CD4-positive, CD25-positive, alpha-beta regulatory T cell (primary cell): ENCODE results near the gene HMGB4. TPM values are rescaled to one million over a fixed set of nuclear protein-coding genes. Genes with fewer than 3 reads are reported as not detected.

Experiments
- ATAC-seq, 2 donors: fragments of 150-1000 bp; cut with Tn5 transposase; one replicate each; pipeline ENCODE4 v1.10.0; 2021; ENCODE audit warnings: low read depth in 2 of 2, moderate number of reproducible peaks in 2 of 2, moderate library complexity in 1 of 2
- DNase-seq, 3 donors: peaks; one replicate each; pipeline versions ENCODE4 v3.0.0 to v3.0.0-alpha.2; 2012 to 2022; ENCODE audit warnings: mixed read lengths in 1 of 3
- H3K27ac ChIP-seq: one replicate; pipeline ENCODE4 v1.7.0; 2013; ENCODE audit warnings: mild to moderate bottlenecking, low read length; ENCODE audit not compliant: insufficient read depth, poor library complexity, severe bottlenecking
- H3K27me3 ChIP-seq: one replicate; pipeline ENCODE4 v1.7.0; 2013; ENCODE audit warnings: low read length; ENCODE audit not compliant: control insufficient read depth, insufficient read depth
- H3K36me3 ChIP-seq: one replicate; pipeline ENCODE4 v1.7.0; 2013; ENCODE audit warnings: mild to moderate bottlenecking, low read length, moderate library complexity; ENCODE audit not compliant: control insufficient read depth, insufficient read depth
- H3K4me1 ChIP-seq: 2 replicates; pipeline ENCODE4 v1.7.0; 2013; ENCODE audit warnings: mild to moderate bottlenecking, low read length; ENCODE audit not compliant: insufficient read depth, control insufficient read depth, poor library complexity, severe bottlenecking
- H3K4me3 ChIP-seq: one replicate; pipeline ENCODE4 v1.7.0; 2013; ENCODE audit warnings: low read depth, mild to moderate bottlenecking, low read length, moderate library complexity
- H3K9me3 ChIP-seq, 2 experiments: 1 replicate in 1 of 2; 2 replicates in 1 of 2; pipeline ENCODE4 v1.7.0; 2013; ENCODE audit warnings: low read length in 2 of 2, mild to moderate bottlenecking in 1 of 2, moderate library complexity in 1 of 2; ENCODE audit not compliant: control insufficient read depth in 2 of 2
- H3K27ac Mint-ChIP-seq, 3 donors: one replicate each; pipeline ENCODE4 v1.8.0; 2020 to 2022; ENCODE audit warnings: mild to moderate bottlenecking in 3 of 3, mixed read lengths in 3 of 3, moderate library complexity in 2 of 3
- H3K27me3 Mint-ChIP-seq: one replicate; pipeline ENCODE4 v1.8.0; 2022; ENCODE audit warnings: mild to moderate bottlenecking, mixed read lengths
- H3K36me3 Mint-ChIP-seq: one replicate; pipeline ENCODE4 v1.8.0; 2020; ENCODE audit warnings: mixed read lengths
- H3K4me1 Mint-ChIP-seq, 4 donors: one replicate each; pipeline ENCODE4 v1.8.0; 2020 to 2022; ENCODE audit warnings: mixed read lengths in 4 of 4, mild to moderate bottlenecking in 1 of 4
- H3K4me3 Mint-ChIP-seq, 4 donors: one replicate each; pipeline ENCODE4 v1.8.0; 2020 to 2022; ENCODE audit warnings: mild to moderate bottlenecking in 4 of 4, mixed read lengths in 4 of 4, moderate library complexity in 3 of 4
- H3K9me3 Mint-ChIP-seq, 7 donors: one replicate each; pipeline ENCODE4 v1.8.0; 2020 to 2022; ENCODE audit warnings: mixed read lengths in 7 of 7, mild to moderate bottlenecking in 3 of 7, moderate library complexity in 2 of 7
- polyA plus RNA-seq, 4 donors: library from polyadenylated mRNA; unstranded; fragments of 300-500 nt; fragmentation: Illumina TruSeq; gene quantifications; one replicate each; pipeline ENCODE4 v1.2.3, GENCODE V29; 2021
- total RNA-seq: library from RNA; stranded (reverse); gene quantifications from one replicate; pipeline ENCODE4 v1.2.3, GENCODE V29; 2022

The HMGB4 gene, protein sequence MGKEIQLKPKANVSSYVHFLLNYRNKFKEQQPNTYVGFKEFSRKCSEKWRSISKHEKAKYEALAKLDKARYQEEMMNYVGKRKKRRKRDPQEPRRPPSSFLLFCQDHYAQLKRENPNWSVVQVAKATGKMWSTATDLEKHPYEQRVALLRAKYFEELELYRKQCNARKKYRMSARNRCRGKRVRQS
- total RNA-seq, result not detected
- not detected for polyA plus RNA-seq

DNA sequence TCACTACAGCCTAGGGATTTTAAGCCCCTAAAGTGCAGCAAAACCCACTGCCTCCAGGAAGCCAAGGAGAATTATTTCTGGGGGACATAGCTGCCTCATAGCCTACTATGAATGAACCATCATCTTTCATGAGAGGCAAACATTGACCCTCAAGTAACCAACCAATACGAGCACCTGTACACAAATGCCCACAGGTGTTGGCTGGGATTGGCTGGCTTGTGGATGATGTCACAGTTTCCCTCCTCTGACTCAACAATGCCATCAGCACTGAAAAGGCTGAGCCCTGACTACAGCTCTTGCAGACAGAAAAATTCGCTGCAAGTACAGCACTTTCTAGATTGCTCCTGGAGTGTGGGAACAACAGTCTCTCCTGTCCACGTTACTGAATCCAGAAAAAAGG is at the start of gene HMGB4:
HMGB4 (plus strand) TSS at position 301 of the 400 bp plus-strand sequence. CDS start 113 bp downstream, outside the sequence.
- Mint-ChIP-seq H3K4me3 (no peak within 1 kb of the TSS), H3K9me3 (peaks cover 0 to 6% (median 0%) of the 10 kb centered on the region in 7 donors), H3K36me3 (no peaks in the 10 kb centered on the region), H3K27me3 (peaks cover 4% of the 10 kb centered on the region), H3K27ac (no peak within 1 kb of the TSS), H3K4me1 (no peaks in the 10 kb centered on the region)
- ATAC-seq (no peak), DNase-seq (no peak)
- no peaks in the 10 kb centered on the region for H3K4me1 ChIP-seq
- no peak within 1 kb of the TSS for H3K27ac ChIP-seq
- no peaks in the 10 kb centered on the region for H3K9me3 ChIP-seq
- no peaks in the 10 kb centered on the region for H3K27me3 ChIP-seq
- no peaks in the 10 kb centered on the region for H3K36me3 ChIP-seq
- no peak within 1 kb of the TSS for H3K4me3 ChIP-seq

DNA sequence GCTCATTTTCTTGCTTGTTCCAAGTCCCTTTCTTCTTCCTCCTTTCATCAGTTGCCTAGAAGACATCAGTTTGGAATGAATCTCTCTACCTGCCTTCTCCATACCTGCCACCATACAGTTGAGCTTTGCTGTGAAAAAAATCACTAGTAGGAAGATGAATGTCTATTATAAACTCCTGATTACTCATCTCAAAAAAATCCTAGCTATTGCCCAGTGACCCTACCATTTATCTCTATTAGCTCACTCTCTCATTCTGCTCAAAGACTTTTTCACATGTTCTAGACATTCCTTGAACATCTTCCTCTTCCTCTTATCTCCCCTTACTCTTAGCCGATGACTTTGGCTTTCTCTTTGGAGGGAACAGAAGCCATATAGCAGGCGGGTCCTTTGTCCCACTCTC is 49.7 kb upstream of the HMGB4 start:
- no peak for ATAC-seq
- Mint-ChIP-seq H3K4me3 (no peak overlapping the region), H3K36me3 (peaks cover 3% of the 10 kb centered on the region), H3K27me3 (peaks cover 17% of the 10 kb centered on the region), H3K9me3 (peaks cover 0 to 7% (median 1%) of the 10 kb centered on the region in 7 donors), H3K27ac (no peak overlapping the region), H3K4me1 (no peaks in the 10 kb centered on the region)
- Histone ChIP-seq H3K27ac (no peak overlapping the region), H3K9me3 (peaks cover 0 to 2% of the 10 kb centered on the region in 2 experiments), H3K27me3 (peaks cover 2% of the 10 kb centered on the region), H3K4me3 (no peak overlapping the region), H3K4me1 (no peaks in the 10 kb centered on the region), H3K36me3 (no peaks in the 10 kb centered on the region)
- no peak for DNase-seq

DNA sequence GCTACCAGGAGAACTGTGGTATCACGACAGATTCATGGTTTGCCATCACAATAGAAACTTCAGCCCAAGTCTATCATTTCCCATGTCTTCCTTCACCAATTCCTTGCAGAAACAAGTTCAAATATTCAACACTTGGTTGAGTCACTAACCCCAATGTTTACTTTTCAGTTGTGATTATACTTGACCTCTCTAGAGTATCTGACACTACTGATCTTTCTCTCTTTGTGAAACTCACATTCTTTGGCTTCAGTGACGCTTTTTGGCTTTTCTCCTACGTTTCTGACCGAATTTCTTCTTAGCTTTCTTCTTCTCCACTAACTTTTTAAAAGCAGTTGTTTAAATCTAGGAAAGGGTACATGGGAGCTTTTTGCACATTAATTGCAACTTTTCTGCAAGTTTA is 48.8 kb upstream of the HMGB4 start:
- H3K36me3 ChIP-seq, result no peaks in the 10 kb centered on the region
- Mint-ChIP-seq H3K27ac (no peak overlapping the region), H3K9me3 (peaks cover 0 to 7% (median 0%) of the 10 kb centered on the region in 7 donors), H3K4me3 (no peak overlapping the region), H3K36me3 (peaks cover 3% of the 10 kb centered on the region), H3K4me1 (no peaks in the 10 kb centered on the region), H3K27me3 (peaks cover 17% of the 10 kb centered on the region)
- peaks cover 2% of the 10 kb centered on the region for H3K27me3 ChIP-seq
- no peak for DNase-seq
- H3K4me1 ChIP-seq, result no peaks in the 10 kb centered on the region
- ATAC-seq, result no peak
- no peaks in the 10 kb centered on the region for H3K9me3 ChIP-seq
- no peak overlapping the region for H3K4me3 ChIP-seq
- H3K27ac ChIP-seq, result no peak overlapping the region

DNA sequence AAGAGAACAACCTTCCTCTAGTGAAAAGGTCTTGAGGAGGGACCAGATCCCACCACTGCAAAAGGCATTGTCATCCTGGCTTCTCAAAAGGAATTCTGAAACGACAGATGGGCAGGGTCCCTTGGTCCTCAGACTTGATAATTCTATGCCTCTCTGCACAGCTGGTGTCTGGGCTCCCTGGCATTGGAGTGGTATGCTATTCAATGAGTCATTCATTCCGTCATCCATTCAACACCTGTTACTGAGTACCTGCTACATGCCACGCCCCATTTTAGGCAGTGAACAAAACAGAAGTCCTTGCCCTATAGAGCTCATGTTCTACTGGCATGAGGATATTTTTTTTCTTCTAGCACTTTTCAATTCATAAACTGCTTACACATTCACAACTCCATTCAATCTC is 45.8 kb upstream of the HMGB4 start:
- no peak for ATAC-seq
- no peak overlapping the region for H3K4me3 Mint-ChIP-seq
- peaks cover 3% of the 10 kb centered on the region for H3K36me3 Mint-ChIP-seq
- H3K4me1 Mint-ChIP-seq, result no peaks in the 10 kb centered on the region
- Histone ChIP-seq H3K27ac (no peak overlapping the region), H3K27me3 (peaks cover 2% of the 10 kb centered on the region), H3K9me3 (no peaks in the 10 kb centered on the region), H3K4me1 (no peaks in the 10 kb centered on the region), H3K36me3 (no peaks in the 10 kb centered on the region), H3K4me3 (no peak overlapping the region)
- peaks cover 0 to 2% (median 0%) of the 10 kb centered on the region in 7 donors for H3K9me3 Mint-ChIP-seq
- DNase-seq, result no peak
- H3K27me3 Mint-ChIP-seq, result peaks cover 17% of the 10 kb centered on the region
- no peak overlapping the region for H3K27ac Mint-ChIP-seq

DNA sequence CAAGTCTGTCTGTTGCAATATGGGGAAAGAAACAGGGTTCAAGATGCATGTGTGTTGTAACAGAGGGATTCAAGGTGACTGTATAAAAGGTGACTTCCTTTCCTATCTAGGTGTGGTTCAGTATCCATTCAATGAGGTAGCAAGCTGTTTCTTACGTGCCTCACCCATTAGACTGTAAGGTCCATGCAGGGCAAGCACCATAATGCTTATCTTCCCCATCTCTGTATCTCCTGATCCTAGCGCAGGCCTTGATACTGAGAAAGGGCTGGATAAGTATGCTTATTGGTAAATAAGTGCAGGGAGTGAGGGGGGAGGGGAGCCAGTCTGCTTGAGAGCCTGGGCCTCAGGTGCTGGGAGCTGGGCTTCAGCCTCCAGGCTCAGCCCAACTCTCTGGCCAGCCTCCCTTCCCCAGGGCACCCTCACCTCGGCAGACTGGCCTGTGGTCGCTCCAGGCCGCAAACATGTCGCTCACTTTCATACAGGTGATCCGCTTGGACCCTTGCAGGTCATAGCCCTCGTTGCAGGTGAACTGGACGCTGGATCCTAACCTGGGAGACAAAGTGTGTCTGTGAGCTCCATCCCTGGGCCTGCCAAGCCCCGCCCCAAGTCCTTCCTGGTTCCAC is 44.5 kb upstream of the HMGB4 start:
- Mint-ChIP-seq H3K27me3 (peaks cover 13% of the 10 kb centered on the region), H3K27ac (no peak overlapping the region), H3K4me3 (no peak overlapping the region), H3K9me3 (peaks cover 0 to 2% (median 0%) of the 10 kb centered on the region in 7 donors), H3K36me3 (peaks cover 3% of the 10 kb centered on the region), H3K4me1 (no peaks in the 10 kb centered on the region)
- Histone ChIP-seq H3K4me3 (no peak overlapping the region), H3K36me3 (no peaks in the 10 kb centered on the region), H3K4me1 (no peaks in the 10 kb centered on the region), H3K27ac (no peak overlapping the region), H3K27me3 (peaks cover 2% of the 10 kb centered on the region), H3K9me3 (no peaks in the 10 kb centered on the region)
- ATAC-seq (no peak), DNase-seq (no peak)

DNA sequence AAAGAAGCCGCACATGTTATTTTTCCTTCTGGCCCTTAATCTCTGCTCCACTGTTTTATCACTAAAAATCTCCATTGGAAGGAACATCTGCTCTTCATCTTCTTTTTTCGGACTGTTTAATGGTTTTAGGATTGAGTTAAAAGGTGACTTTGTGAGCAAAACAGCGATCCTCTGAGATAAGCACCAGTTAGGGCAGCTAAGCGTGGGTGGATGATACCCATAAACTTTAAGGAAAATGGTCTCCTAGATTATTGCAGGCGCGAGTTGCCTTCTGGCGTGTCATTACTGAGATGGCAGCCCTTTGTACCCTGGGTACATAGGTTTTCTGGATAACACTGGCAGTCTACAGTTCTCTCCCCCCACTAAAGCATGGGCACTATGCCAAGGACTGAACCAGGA is 44.0 kb upstream of the HMGB4 start:
- ATAC-seq, result no peak
- no peak overlapping the region for H3K27ac Mint-ChIP-seq
- peaks cover 1% of the 10 kb centered on the region for H3K36me3 Mint-ChIP-seq
- DNase-seq, result no peak
- peaks cover 8% of the 10 kb centered on the region for H3K27me3 Mint-ChIP-seq
- H3K9me3 Mint-ChIP-seq, result peaks cover 0 to 2% (median 0%) of the 10 kb centered on the region in 7 donors
- Histone ChIP-seq H3K9me3 (no peaks in the 10 kb centered on the region), H3K36me3 (no peaks in the 10 kb centered on the region), H3K27ac (no peak overlapping the region), H3K4me3 (no peak overlapping the region), H3K4me1 (no peaks in the 10 kb centered on the region), H3K27me3 (peaks cover 2% of the 10 kb centered on the region)
- H3K4me1 Mint-ChIP-seq, result no peaks in the 10 kb centered on the region
- no peak overlapping the region for H3K4me3 Mint-ChIP-seq

DNA sequence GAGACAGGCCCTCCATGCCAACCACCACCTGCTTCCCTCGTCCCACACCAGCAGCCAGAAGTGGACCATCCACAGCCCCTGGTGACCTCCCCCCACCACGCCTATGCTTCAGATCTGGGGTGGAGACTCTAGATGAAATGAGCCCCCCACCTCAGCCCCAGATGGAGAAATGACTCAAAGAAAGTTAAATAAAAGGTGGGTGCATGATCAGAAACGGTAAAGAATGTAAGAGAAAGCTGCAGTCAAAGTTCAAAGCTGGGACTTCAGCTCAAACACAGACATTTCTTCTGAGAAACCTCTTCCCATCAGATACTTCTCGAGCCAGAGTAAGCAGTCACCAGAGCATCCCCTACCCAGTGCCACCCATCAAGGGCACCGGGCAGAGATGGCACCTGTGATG is 43.1 kb upstream of the HMGB4 start:
- no peak for DNase-seq
- H3K9me3 ChIP-seq, result no peaks in the 10 kb centered on the region

DNA sequence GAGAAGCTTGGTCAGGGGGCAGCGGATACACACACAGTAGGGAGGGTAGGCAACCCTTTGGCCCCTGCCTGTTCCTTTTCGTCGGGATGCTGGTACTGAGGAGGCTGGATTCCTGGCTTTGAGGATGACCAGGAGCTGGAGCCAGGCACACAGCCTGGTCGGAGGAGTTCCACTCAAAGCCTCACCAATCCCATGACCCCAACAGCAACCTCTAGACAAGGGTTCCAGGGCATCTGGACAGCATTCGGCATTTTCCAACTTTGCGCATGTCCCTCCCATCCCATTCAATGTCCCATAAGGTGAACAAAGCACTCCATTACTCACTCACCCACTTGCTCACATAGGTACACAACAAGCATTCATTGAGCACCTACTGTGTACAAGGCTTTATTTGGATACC is 42.6 kb upstream of the HMGB4 start:
- H3K27ac ChIP-seq, result no peak overlapping the region
- H3K27me3 ChIP-seq, result peaks cover 2% of the 10 kb centered on the region
- no peaks in the 10 kb centered on the region for H3K27me3 Mint-ChIP-seq
- no peaks in the 10 kb centered on the region for H3K4me1 Mint-ChIP-seq
- ATAC-seq, result no peak
- no peak overlapping the region for H3K4me3 Mint-ChIP-seq
- no peaks in the 10 kb centered on the region for H3K4me1 ChIP-seq
- no peaks in the 10 kb centered on the region for H3K36me3 ChIP-seq
- H3K27ac Mint-ChIP-seq, result no peak overlapping the region
- DNase-seq, result no peak
- no peaks in the 10 kb centered on the region for H3K36me3 Mint-ChIP-seq
- no peak overlapping the region for H3K4me3 ChIP-seq
- no peaks in the 10 kb centered on the region for H3K9me3 ChIP-seq
- peaks cover 0 to 2% (median 0%) of the 10 kb centered on the region in 7 donors for H3K9me3 Mint-ChIP-seq

More for the DNA sequence above, 43.1 kb upstream of the HMGB4 start:
- Histone ChIP-seq H3K27ac (no peak overlapping the region), H3K27me3 (peaks cover 2% of the 10 kb centered on the region), H3K4me1 (no peaks in the 10 kb centered on the region), H3K36me3 (no peaks in the 10 kb centered on the region), H3K4me3 (no peak overlapping the region)
- Mint-ChIP-seq H3K4me1 (no peaks in the 10 kb centered on the region), H3K4me3 (no peak overlapping the region), H3K27ac (no peak overlapping the region), H3K27me3 (no peaks in the 10 kb centered on the region), H3K9me3 (peaks cover 0 to 2% (median 0%) of the 10 kb centered on the region in 7 donors), H3K36me3 (no peaks in the 10 kb centered on the region)
- no peak for ATAC-seq
